Measurements from ENCODE around the gene FEZF1. TPM values are rescaled to one million over a fixed set of nuclear protein-coding genes. Genes with fewer than 3 reads are reported as not detected.

The FEZF1 gene
- total RNA-seq: not detected
- not detected for total RNA-seq (2013)

DNA sequence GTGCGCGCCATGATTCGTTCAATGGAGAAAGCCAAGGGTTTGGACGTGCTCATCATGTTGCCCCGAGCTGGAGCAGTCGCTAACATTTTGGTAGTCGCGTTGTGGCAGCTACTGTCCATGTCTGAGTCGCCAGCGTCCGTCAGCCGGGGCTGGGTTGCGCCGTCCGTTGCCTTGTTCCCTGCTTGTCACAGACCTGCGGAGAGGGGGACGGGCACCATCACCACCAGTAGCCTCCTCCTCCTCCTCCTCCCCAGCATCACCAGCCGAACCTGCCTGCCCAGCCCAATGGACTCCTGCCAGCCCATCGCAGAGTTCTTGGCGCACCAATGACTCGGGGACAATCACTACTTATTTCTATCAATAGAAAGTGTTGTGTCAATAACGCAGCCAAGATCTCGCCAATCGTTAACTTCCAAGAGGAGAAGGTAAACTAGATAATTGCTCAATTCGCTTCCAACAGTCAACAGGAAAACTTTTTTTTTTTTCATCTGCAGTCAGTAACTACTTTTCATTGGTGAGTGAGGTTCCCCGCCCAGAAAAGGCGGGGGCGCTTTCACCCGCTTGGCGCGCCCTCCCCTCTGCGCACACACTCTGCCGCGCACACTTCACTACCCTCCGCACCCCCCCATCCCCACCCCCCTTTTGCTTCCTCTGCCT is at the start of gene FEZF1:
Gene FEZF1, minus strand, starts transcription at position 432 of the 657 bp plus-strand sequence. Its CDS starts 313 bp downstream, at position 119.
- Mint-ChIP-seq H3K36me3 (peaks cover 12% of the 10 kb centered on the region), H3K27ac (no peak within 1 kb of the TSS), H3K4me1 (no peaks in the 10 kb centered on the region), H3K4me3 (no peak within 1 kb of the TSS), H3K27me3 (ENCODE audit: low read depth in 2 of 2) (peaks cover 62 to 64% of the 10 kb centered on the region in 2 donors), H3K9me3 (peaks cover 2 to 4% of the 10 kb centered on the region in 2 donors)
- H3K27me3 ChIP-seq (ENCODE audit: control insufficient read depth, insufficient read depth, low read length): peaks cover 60% of the 10 kb centered on the region
- 8% methylated on average over 35 of the region's 35 CpGs for WGBS (ENCODE audit: insufficient coverage)
- H3K4me1 ChIP-seq (ENCODE audit: control insufficient read depth, insufficient read depth, low read length): no peaks in the 10 kb centered on the region
- DNase-seq: no peak
- ATAC-seq: no peak
- H3K36me3 ChIP-seq (ENCODE audit: control insufficient read depth, insufficient read depth, low read length): no peaks in the 10 kb centered on the region
- H3K9me3 ChIP-seq (ENCODE audit: control insufficient read depth, insufficient read depth, low read length): no peaks in the 10 kb centered on the region
- TF ChIP-seq, protein P1, sequence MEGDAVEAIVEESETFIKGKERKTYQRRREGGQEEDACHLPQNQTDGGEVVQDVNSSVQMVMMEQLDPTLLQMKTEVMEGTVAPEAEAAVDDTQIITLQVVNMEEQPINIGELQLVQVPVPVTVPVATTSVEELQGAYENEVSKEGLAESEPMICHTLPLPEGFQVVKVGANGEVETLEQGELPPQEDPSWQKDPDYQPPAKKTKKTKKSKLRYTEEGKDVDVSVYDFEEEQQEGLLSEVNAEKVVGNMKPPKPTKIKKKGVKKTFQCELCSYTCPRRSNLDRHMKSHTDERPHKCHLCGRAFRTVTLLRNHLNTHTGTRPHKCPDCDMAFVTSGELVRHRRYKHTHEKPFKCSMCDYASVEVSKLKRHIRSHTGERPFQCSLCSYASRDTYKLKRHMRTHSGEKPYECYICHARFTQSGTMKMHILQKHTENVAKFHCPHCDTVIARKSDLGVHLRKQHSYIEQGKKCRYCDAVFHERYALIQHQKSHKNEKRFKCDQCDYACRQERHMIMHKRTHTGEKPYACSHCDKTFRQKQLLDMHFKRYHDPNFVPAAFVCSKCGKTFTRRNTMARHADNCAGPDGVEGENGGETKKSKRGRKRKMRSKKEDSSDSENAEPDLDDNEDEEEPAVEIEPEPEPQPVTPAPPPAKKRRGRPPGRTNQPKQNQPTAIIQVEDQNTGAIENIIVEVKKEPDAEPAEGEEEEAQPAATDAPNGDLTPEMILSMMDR (IDR thresholded peaks at IDR 0.05): no peak
- intact Hi-C loops (cut with micrococcal nuclease): no loop called here
- H3K4me3 ChIP-seq (ENCODE audit: low read length): no peak within 1 kb of the TSS
- no peak within 1 kb of the TSS for H3K27ac ChIP-seq (ENCODE audit: low read length)

DNA sequence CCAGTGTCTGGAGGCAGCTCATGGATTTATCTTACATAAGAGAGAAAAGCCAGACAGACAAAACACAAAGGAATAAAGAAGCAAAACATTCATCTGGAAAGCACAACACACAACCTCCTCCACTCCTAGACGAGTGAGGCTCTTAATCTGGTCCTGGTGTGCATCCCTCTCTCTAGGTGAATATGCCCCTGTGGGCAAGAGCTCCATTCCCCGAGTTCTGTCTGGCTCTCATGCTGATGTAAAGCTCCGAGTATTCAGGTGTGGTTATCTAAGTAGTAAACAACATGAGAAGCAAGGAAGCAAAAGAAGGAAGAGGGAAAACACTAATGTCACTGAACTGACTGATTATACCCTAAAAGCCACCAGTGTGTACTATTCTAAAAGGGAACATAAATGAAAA is 47.9 kb upstream of the FEZF1 start:
- H3K27ac ChIP-seq (ENCODE audit: low read length): no peak overlapping the region
- no peak for DNase-seq
- Mint-ChIP-seq H3K9me3 (peaks cover under 1 to 5% of the 10 kb centered on the region in 2 donors), H3K27me3 (ENCODE audit: low read depth in 2 of 2) (no peaks in the 10 kb centered on the region), H3K27ac (no peak overlapping the region), H3K36me3 (no peaks in the 10 kb centered on the region), H3K4me1 (no peaks in the 10 kb centered on the region), H3K4me3 (no peak overlapping the region)
- H3K9me3 ChIP-seq (ENCODE audit: control insufficient read depth, insufficient read depth, low read length): no peaks in the 10 kb centered on the region
- 61% methylated on average over 3 of the region's 3 CpGs for WGBS (ENCODE audit: insufficient coverage)
- H3K36me3 ChIP-seq (ENCODE audit: control insufficient read depth, insufficient read depth, low read length): no peaks in the 10 kb centered on the region
- no peaks in the 10 kb centered on the region for H3K4me1 ChIP-seq (ENCODE audit: control insufficient read depth, insufficient read depth, low read length)
- H3K4me3 ChIP-seq (ENCODE audit: low read length): no peak overlapping the region
- intact Hi-C loops (cut with micrococcal nuclease): no loop called here
- TF ChIP-seq, protein P1 (IDR thresholded peaks at IDR 0.05): no peak
- H3K27me3 ChIP-seq (ENCODE audit: control insufficient read depth, insufficient read depth, low read length): no peaks in the 10 kb centered on the region
- ATAC-seq: no peak

GRCh38 chr7:122350701-122351100 is 46.2 kb upstream of the FEZF1 start:
- no peak for ATAC-seq
- no peak overlapping the region for H3K4me3 Mint-ChIP-seq
- no peaks in the 10 kb centered on the region for H3K27me3 ChIP-seq (ENCODE audit: control insufficient read depth, insufficient read depth, low read length)
- DNase-seq: no peak
- no peaks in the 10 kb centered on the region for H3K4me1 ChIP-seq (ENCODE audit: control insufficient read depth, insufficient read depth, low read length)
- no peaks in the 10 kb centered on the region for H3K36me3 Mint-ChIP-seq
- no peaks in the 10 kb centered on the region for H3K9me3 ChIP-seq (ENCODE audit: control insufficient read depth, insufficient read depth, low read length)
- no peak overlapping the region for H3K27ac Mint-ChIP-seq
- H3K27ac ChIP-seq (ENCODE audit: low read length): no peak overlapping the region
- no peak overlapping the region for H3K4me3 ChIP-seq (ENCODE audit: low read length)
- H3K4me1 Mint-ChIP-seq: no peaks in the 10 kb centered on the region
- TF ChIP-seq, protein P1 (IDR thresholded peaks at IDR 0.05): no peak
- 87% methylated on average over 2 of the region's 3 CpGs for WGBS (ENCODE audit: insufficient coverage)
- H3K27me3 Mint-ChIP-seq (ENCODE audit: low read depth in 2 of 2): no peaks in the 10 kb centered on the region
- H3K9me3 Mint-ChIP-seq: peaks cover 0 to 2% of the 10 kb centered on the region in 2 donors
- H3K36me3 ChIP-seq (ENCODE audit: control insufficient read depth, insufficient read depth, low read length): no peaks in the 10 kb centered on the region
- intact Hi-C loops (cut with micrococcal nuclease): no loop called here

- Histone ChIP-seq H3K9me3 (ENCODE audit: control insufficient read depth, insufficient read depth, low read length) (no peaks in the 10 kb centered on the region), H3K4me1 (ENCODE audit: control insufficient read depth, insufficient read depth, low read length) (no peaks in the 10 kb centered on the region), H3K36me3 (ENCODE audit: control insufficient read depth, insufficient read depth, low read length) (no peaks in the 10 kb centered on the region), H3K27ac (ENCODE audit: low read length) (no peak overlapping the region), H3K4me3 (ENCODE audit: low read length) (no peak overlapping the region), H3K27me3 (ENCODE audit: control insufficient read depth, insufficient read depth, low read length) (no peaks in the 10 kb centered on the region)
- no peak overlapping the region for H3K27ac Mint-ChIP-seq
- H3K4me3 Mint-ChIP-seq: no peak overlapping the region
- TF ChIP-seq, protein P1 (IDR thresholded peaks at IDR 0.05): no peak
- no CpG with 5 or more reads among the region's 1 CpG for WGBS (ENCODE audit: insufficient coverage)
- no peak for ATAC-seq
- H3K4me1 Mint-ChIP-seq: no peaks in the 10 kb centered on the region
- H3K27me3 Mint-ChIP-seq (ENCODE audit: low read depth in 2 of 2): no peaks in the 10 kb centered on the region
- no peaks in the 10 kb centered on the region for H3K36me3 Mint-ChIP-seq
- intact Hi-C loops (cut with micrococcal nuclease): no loop called here
- no peak for DNase-seq
- H3K9me3 Mint-ChIP-seq: peaks cover 2 to 4% of the 10 kb centered on the region in 2 donors
Observed at GRCh38 chr7:122344303-122344620, 39.7 kb upstream of the FEZF1 start.
